Neural progenitor cell (in vitro differentiated cells): ENCODE results near the gene ACER3. TPM values are rescaled to one million over a fixed set of nuclear protein-coding genes. Genes with fewer than 3 reads are reported as not detected.
A peak's percentile ranks its signal among the peaks of the same experiment; 100 is the strongest.

Experiments
- DNase-seq: peaks from one replicate; pipeline ENCODE4 v3.0.0-alpha.2; 2016; ENCODE audit warnings: low spot score
- H2AFZ ChIP-seq: fragments of 200-600 bp; sonication (generic); replicated peaks from 2 replicates; pipeline ENCODE4 v1.6.1; 2016; ENCODE audit warnings: antibody characterized with exemption
- H3F3A ChIP-seq: fragments of 200-600 bp; sonication (generic); 2 replicates; pipeline ENCODE4 v1.6.1; 2016; ENCODE audit warnings: antibody characterized with exemption, low read depth
- H3K27ac ChIP-seq: fragments of 200-600 bp; sonication (generic); 2 replicates; pipeline ENCODE4 v1.5.1; 2016; ENCODE audit warnings: mild to moderate bottlenecking
- H3K27me3 ChIP-seq: fragments of 200-600 bp; sonication (generic); 2 replicates; pipeline ENCODE4 v1.6.1; 2016; ENCODE audit warnings: mild to moderate bottlenecking, moderate library complexity
- H3K36me3 ChIP-seq: fragments of 200-600 bp; sonication (generic); 2 replicates; pipeline ENCODE4 v1.5.1; 2016
- H3K4me1 ChIP-seq: fragments of 200-600 bp; sonication (generic); 2 replicates; pipeline ENCODE4 v1.6.1; 2016; ENCODE audit warnings: mixed run types
- H3K4me2 ChIP-seq: fragments of 200-600 bp; sonication (generic); 2 replicates; pipeline ENCODE4 v1.6.1; 2016
- H3K4me3 ChIP-seq: fragments of 200-600 bp; sonication (generic); 2 replicates; pipeline ENCODE4 v1.5.1; 2016
- H3K79me2 ChIP-seq: fragments of 200-600 bp; sonication (generic); 2 replicates; pipeline ENCODE4 v1.6.1; 2016; ENCODE audit warnings: low read depth
- H3K9ac ChIP-seq: fragments of 200-600 bp; sonication (generic); 2 replicates; pipeline ENCODE4 v1.6.1; 2016
- H3K9me3 ChIP-seq: fragments of 200-600 bp; sonication (generic); 2 replicates; pipeline ENCODE4 v1.5.1; 2016; ENCODE audit warnings: low read depth
- H4K20me1 ChIP-seq: fragments of 200-600 bp; sonication (generic); 2 replicates; pipeline ENCODE4 v1.6.1; 2016; ENCODE audit warnings: low read depth
- H3K27ac Mint-ChIP-seq: 3 replicates; pipeline ENCODE4 v1.8.0; 2021; ENCODE audit warnings: mixed read lengths
- H3K27me3 Mint-ChIP-seq: 2 replicates; pipeline ENCODE4 v1.8.0; 2022; ENCODE audit warnings: low read depth, mild to moderate bottlenecking, inconsistent platforms, moderate library complexity, mixed read lengths; ENCODE audit not compliant: insufficient read depth
- H3K36me3 Mint-ChIP-seq: 3 replicates; pipeline ENCODE4 v1.8.0; 2021; ENCODE audit warnings: mixed read lengths
- H3K4me1 Mint-ChIP-seq: 3 replicates; pipeline ENCODE4 v1.8.0; 2021; ENCODE audit warnings: mixed read lengths
- H3K4me3 Mint-ChIP-seq: 3 replicates; pipeline ENCODE4 v1.8.0; 2021; ENCODE audit warnings: mild to moderate bottlenecking, moderate library complexity, mixed read lengths
- H3K9me3 Mint-ChIP-seq: 3 replicates; pipeline ENCODE4 v1.8.0; 2020; ENCODE audit warnings: mixed read lengths
- CTCF ChIP-seq: fragments of 200-600 bp; sonication (generic); IDR thresholded peaks from 2 replicates; pipeline ENCODE4 v1.5.1; 2017; ENCODE audit warnings: antibody characterized with exemption, mild to moderate bottlenecking
- EZH2 ChIP-seq: fragments of 200-600 bp; sonication (generic); IDR thresholded peaks from 2 replicates; pipeline ENCODE4 v1.6.1; 2017; ENCODE audit warnings: antibody characterized with exemption, mild to moderate bottlenecking, moderate library complexity
- EZH2phosphoT487 ChIP-seq: fragments of 200-600 bp; sonication (generic); IDR thresholded peaks from 2 replicates; pipeline ENCODE4 v1.6.1; 2017; ENCODE audit warnings: antibody characterized with exemption
- total RNA-seq: library from RNA; depleted of rRNA; stranded (reverse); fragments of >200 nt; gene quantifications from 2 replicates; pipeline ENCODE4 v1.2.3, GENCODE V29; 2015; ENCODE audit warnings: low replicate concordance

Gene ACER3
- total RNA-seq, 1 donor from 2014 or later: 18.9 TPM

- Mint-ChIP-seq H3K4me1 (peaks cover 2% of the 10 kb centered on the region), H3K4me3 (no peak overlapping the region), H3K9me3 (peaks cover 11% of the 10 kb centered on the region), H3K36me3 (peaks cover 2% of the 10 kb centered on the region), H3K27me3 (peaks cover 3% of the 10 kb centered on the region), H3K27ac (no peak overlapping the region)
- no peaks in the 10 kb centered on the region for H3F3A ChIP-seq
- no peak for DNase-seq
- H3K9ac ChIP-seq: no peak overlapping the region
- no peak overlapping the region for H2AFZ ChIP-seq
- H3K27me3 ChIP-seq: no peaks in the 10 kb centered on the region
- H3K4me2 ChIP-seq: peak overlapping the region; percentile 14
- H3K4me1 ChIP-seq: peaks cover 16% of the 10 kb centered on the region
- H3K27ac ChIP-seq: no peak overlapping the region
- H3K36me3 ChIP-seq: no peaks in the 10 kb centered on the region
- no peaks in the 10 kb centered on the region for H4K20me1 ChIP-seq
- H3K4me3 ChIP-seq: no peak overlapping the region
- TF ChIP-seq EZH2 (no peak), CTCF (no peak), EZH2phosphoT487 (no peak)
- H3K9me3 ChIP-seq: no peaks in the 10 kb centered on the region
- peaks cover under 1% of the 10 kb centered on the region for H3K79me2 ChIP-seq
Measured at GRCh38 chr11:76902121-76903014, 41.6 kb downstream of the ACER3 start.

- H3K36me3 ChIP-seq: no peaks in the 10 kb centered on the region
- H3K79me2 ChIP-seq: no peaks in the 10 kb centered on the region
- no peak overlapping the region for H3K9ac ChIP-seq
- no peak for DNase-seq
- no peaks in the 10 kb centered on the region for H3K9me3 ChIP-seq
- Mint-ChIP-seq H3K27me3 (peaks cover under 1% of the 10 kb centered on the region), H3K9me3 (peaks cover 13% of the 10 kb centered on the region), H3K27ac (no peak overlapping the region), H3K4me3 (no peak overlapping the region), H3K36me3 (peaks cover 2% of the 10 kb centered on the region), H3K4me1 (peaks cover 2% of the 10 kb centered on the region)
- H3K4me3 ChIP-seq: no peak overlapping the region
- H3K4me2 ChIP-seq: peak overlapping the region; percentile 54
- no peak overlapping the region for H3K27ac ChIP-seq
- no peaks in the 10 kb centered on the region for H3F3A ChIP-seq
- TF ChIP-seq EZH2phosphoT487: no peak
- TF ChIP-seq CTCF: no peak
- TF ChIP-seq EZH2: no peak
- H4K20me1 ChIP-seq: no peaks in the 10 kb centered on the region
- H3K4me1 ChIP-seq: peaks cover 16% of the 10 kb centered on the region
- H2AFZ ChIP-seq: no peak overlapping the region
- H3K27me3 ChIP-seq: no peaks in the 10 kb centered on the region
Measured at GRCh38 chr11:76903325-76903724, 42.6 kb downstream of the ACER3 start.

GRCh38 chr11:76910620-76911414 is 50.1 kb downstream of the ACER3 start:
- H3K4me1 Mint-ChIP-seq: peaks cover 4% of the 10 kb centered on the region
- no peaks in the 10 kb centered on the region for H3K9me3 ChIP-seq
- H2AFZ ChIP-seq: no peak overlapping the region
- peaks cover 7% of the 10 kb centered on the region for H3K36me3 Mint-ChIP-seq
- no peak for TF ChIP-seq CTCF
- TF ChIP-seq EZH2: no peak
- no peak for TF ChIP-seq EZH2phosphoT487
- no peak for DNase-seq
- H3K4me2 ChIP-seq: no peak overlapping the region
- no peak overlapping the region for H3K27ac ChIP-seq
- no peaks in the 10 kb centered on the region for H3K36me3 ChIP-seq
- H3K9me3 Mint-ChIP-seq: peaks cover 17% of the 10 kb centered on the region
- no peaks in the 10 kb centered on the region for H4K20me1 ChIP-seq
- no peaks in the 10 kb centered on the region for H3K27me3 ChIP-seq
- H3K4me3 ChIP-seq: no peak overlapping the region
- H3K4me3 Mint-ChIP-seq: no peak overlapping the region
- H3K79me2 ChIP-seq: no peaks in the 10 kb centered on the region
- H3K27ac Mint-ChIP-seq: no peak overlapping the region
- peaks cover 11% of the 10 kb centered on the region for H3K4me1 ChIP-seq
- no peaks in the 10 kb centered on the region for H3K27me3 Mint-ChIP-seq
- H3K9ac ChIP-seq: no peak overlapping the region
- H3F3A ChIP-seq: no peaks in the 10 kb centered on the region
